ENCODE results near the gene MAP3K7CL. TPM values are rescaled to one million over a fixed set of nuclear protein-coding genes. Genes with fewer than 3 reads are reported as not detected.
A peak's percentile ranks its signal among the peaks of the same experiment; 100 is the strongest.

The MAP3K7CL gene
- total RNA-seq, 4 donors from 2014 or later, result 4.0 to 9.8 (median 9.3) TPM; not detected in 1

DNA sequence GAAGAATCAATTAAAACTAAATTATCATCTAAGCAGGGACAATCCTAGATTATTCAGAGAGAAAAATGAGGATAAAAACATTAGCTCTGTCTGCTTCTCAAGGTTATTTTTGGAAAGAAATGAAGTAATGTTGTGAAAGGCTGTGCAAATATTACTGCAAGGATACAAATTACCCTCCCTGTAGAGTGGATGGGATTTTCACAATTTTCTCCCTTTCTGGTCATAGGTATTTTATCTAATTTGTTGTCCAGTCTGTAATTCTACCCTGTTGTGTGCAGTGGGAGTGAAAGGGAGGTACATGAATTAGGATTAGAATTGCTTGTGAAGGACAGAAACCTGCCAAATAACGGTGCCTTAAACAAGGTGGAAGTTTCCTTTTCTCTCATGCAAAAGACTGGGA is 54.7 kb downstream of the MAP3K7CL start:
- 96 to 100% methylated on average over 1 of the region's 1 CpG for WGBS, 2 donors (ENCODE audit: low coverage in 1 of 2)
- DNase-seq, result no peak
- in situ Hi-C loops (cut with MboI; ENCODE audit: low pct_ligation_motif_present in 1 of 4, low pct_unique_long_range_greater_than_20kb in 1 of 4, low sequenced_read_pairs in 3 of 4), result no loop called here
- H3K36me3 ChIP-seq, result no peaks in the 10 kb centered on the region
- H3K9me3 ChIP-seq, result no peaks in the 10 kb centered on the region
- H3K4me1 ChIP-seq, result peaks cover 5 to 39% (median 19%) of the 10 kb centered on the region in 4 donors
- H3K27ac ChIP-seq, result no peak overlapping the region
- intact Hi-C loops (cut with DNase I; ENCODE audit: low total_unique reads), result no loop called here
- H3K4me3 ChIP-seq, result no peak overlapping the region
- TF ChIP-seq POLR2A (IDR thresholded peaks at IDR 0.05) (no peak), POLR2AphosphoS5 (IDR thresholded peaks at IDR 0.05) (no peak), EP300 (IDR thresholded peaks at IDR 0.05; ENCODE audit: low read depth) (no peak)
- TF ChIP-seq, protein P1, sequence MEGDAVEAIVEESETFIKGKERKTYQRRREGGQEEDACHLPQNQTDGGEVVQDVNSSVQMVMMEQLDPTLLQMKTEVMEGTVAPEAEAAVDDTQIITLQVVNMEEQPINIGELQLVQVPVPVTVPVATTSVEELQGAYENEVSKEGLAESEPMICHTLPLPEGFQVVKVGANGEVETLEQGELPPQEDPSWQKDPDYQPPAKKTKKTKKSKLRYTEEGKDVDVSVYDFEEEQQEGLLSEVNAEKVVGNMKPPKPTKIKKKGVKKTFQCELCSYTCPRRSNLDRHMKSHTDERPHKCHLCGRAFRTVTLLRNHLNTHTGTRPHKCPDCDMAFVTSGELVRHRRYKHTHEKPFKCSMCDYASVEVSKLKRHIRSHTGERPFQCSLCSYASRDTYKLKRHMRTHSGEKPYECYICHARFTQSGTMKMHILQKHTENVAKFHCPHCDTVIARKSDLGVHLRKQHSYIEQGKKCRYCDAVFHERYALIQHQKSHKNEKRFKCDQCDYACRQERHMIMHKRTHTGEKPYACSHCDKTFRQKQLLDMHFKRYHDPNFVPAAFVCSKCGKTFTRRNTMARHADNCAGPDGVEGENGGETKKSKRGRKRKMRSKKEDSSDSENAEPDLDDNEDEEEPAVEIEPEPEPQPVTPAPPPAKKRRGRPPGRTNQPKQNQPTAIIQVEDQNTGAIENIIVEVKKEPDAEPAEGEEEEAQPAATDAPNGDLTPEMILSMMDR (IDR thresholded peaks at IDR 0.05), result no peak
- H3K27me3 ChIP-seq, result no peaks in the 10 kb centered on the region

DNA sequence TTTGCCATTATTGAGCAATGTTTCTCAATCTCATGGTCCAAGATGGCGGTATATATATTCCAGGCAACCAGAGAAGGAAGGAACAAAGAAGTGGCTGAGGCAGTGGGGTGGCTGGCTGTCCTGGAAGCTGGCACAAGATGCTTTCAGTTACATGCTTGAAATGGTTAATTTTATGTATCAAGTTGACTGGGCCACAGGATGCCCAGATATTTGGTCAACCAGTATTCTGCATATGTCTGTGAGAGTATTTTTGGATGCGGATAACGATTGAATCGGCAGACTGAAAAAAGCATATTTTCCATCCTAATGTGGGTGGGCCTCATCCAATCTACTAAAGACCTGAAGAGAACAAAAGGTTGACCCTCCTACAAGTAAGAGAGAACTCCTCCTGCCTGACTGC is 55.2 kb downstream of the MAP3K7CL start:
- Histone ChIP-seq H3K27me3 (no peaks in the 10 kb centered on the region), H3K4me1 (peaks cover 5 to 39% (median 19%) of the 10 kb centered on the region in 4 donors), H3K9me3 (no peaks in the 10 kb centered on the region), H3K27ac (no peak overlapping the region), H3K4me3 (no peak overlapping the region), H3K36me3 (no peaks in the 10 kb centered on the region)
- DNase-seq, result no peak
- WGBS, 2 donors (ENCODE audit: low coverage in 1 of 2), result 92 to 96% methylated on average over 4 of the region's 4 CpGs
- no peak for TF ChIP-seq POLR2A (IDR thresholded peaks at IDR 0.05)
- TF ChIP-seq, protein P1 (IDR thresholded peaks at IDR 0.05), result no peak
- TF ChIP-seq EP300 (IDR thresholded peaks at IDR 0.05; ENCODE audit: low read depth), result no peak
- TF ChIP-seq POLR2AphosphoS5 (IDR thresholded peaks at IDR 0.05), result no peak
- in situ Hi-C loops (cut with MboI; ENCODE audit: low pct_ligation_motif_present in 1 of 4, low pct_unique_long_range_greater_than_20kb in 1 of 4, low sequenced_read_pairs in 3 of 4) (no loop called here), intact Hi-C loops (cut with DNase I; ENCODE audit: low total_unique reads) (no loop called here)

DNA sequence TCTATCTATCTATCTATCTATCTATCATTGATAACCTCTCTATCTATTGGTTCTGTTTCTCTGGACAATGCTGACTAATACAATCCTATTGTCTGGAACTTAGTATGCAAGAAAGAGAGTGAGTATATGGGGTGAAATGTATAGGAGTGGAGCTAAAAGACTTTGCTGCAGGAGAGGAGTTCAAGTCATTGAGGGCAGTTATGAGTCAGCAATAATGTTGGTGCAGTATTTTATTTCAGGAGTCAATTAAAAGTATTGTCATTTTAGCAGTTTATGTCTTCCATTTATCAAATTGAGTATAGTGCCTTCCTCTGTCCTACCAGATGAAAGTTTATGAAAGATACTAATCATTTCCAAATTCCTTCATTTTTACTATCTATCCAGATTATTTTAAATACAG is 55.8 kb downstream of the MAP3K7CL start:
- Histone ChIP-seq H3K9me3 (no peaks in the 10 kb centered on the region), H3K4me1 (peaks cover 5 to 35% (median 19%) of the 10 kb centered on the region in 4 donors), H3K27ac (no peak overlapping the region), H3K36me3 (no peaks in the 10 kb centered on the region), H3K4me3 (no peak overlapping the region), H3K27me3 (no peaks in the 10 kb centered on the region)
- intact Hi-C loops (cut with DNase I; ENCODE audit: low total_unique reads) (no loop called here), in situ Hi-C loops (cut with MboI; ENCODE audit: low pct_ligation_motif_present in 1 of 4, low pct_unique_long_range_greater_than_20kb in 1 of 4, low sequenced_read_pairs in 3 of 4) (no loop called here)
- DNase-seq, result no peak
- TF ChIP-seq POLR2A (IDR thresholded peaks at IDR 0.05) (no peak), EP300 (IDR thresholded peaks at IDR 0.05; ENCODE audit: low read depth) (no peak), POLR2AphosphoS5 (IDR thresholded peaks at IDR 0.05) (no peak)
- TF ChIP-seq, protein P1 (IDR thresholded peaks at IDR 0.05), result no peak

DNA sequence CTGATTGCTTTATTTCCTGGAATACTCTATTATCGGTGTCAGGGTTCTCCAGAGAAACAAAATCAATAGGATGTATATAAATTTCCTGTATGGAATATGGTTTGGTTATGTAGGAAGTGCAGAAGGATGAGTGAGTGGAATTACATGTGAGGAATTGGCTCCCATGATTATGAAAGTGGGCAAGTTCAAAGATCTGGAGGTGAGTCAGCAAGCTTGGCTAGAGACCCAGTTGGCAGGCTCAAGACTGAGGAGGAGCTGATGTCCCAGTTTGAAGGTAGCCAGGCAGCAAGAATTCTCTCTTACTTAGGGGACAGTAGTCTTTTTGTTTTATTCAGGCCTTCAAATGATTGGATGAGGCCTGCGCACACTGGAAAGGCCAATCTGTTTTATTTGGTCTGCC is 57.5 kb downstream of the MAP3K7CL start:
- Histone ChIP-seq H3K36me3 (no peaks in the 10 kb centered on the region), H3K4me3 (no peak overlapping the region), H3K27me3 (no peaks in the 10 kb centered on the region), H3K4me1 (peaks cover 0 to 18% (median 5%) of the 10 kb centered on the region in 4 donors), H3K27ac (no peak overlapping the region), H3K9me3 (no peaks in the 10 kb centered on the region)
- intact Hi-C loops (cut with DNase I; ENCODE audit: low total_unique reads), result no loop called here
- WGBS, 2 donors (ENCODE audit: low coverage in 1 of 2), result 63 to 87% methylated on average over 1 to 2 of the region's 2 CpGs
- in situ Hi-C loops (cut with MboI; ENCODE audit: low pct_ligation_motif_present in 1 of 4, low pct_unique_long_range_greater_than_20kb in 1 of 4, low sequenced_read_pairs in 3 of 4), result no loop called here
- peak in 1 of 3 donors; percentile 37 for TF ChIP-seq POLR2AphosphoS5 (IDR thresholded peaks at IDR 0.05)
- TF ChIP-seq EP300 (IDR thresholded peaks at IDR 0.05; ENCODE audit: low read depth), result no peak
- TF ChIP-seq, protein P1 (IDR thresholded peaks at IDR 0.05), result no peak
- no peak for DNase-seq

All from transverse colon (tissue), 4 donors.